Mesenteric fat pad (tissue), 1 donor: ENCODE results near the gene TSPAN33. TPM values are rescaled to one million over a fixed set of nuclear protein-coding genes. Genes with fewer than 3 reads are reported as not detected.
"Not testable (repeated sequence)": the region's sequence is repeated elsewhere in the genome, so short reads cannot be mapped to it uniquely, and the experiment has no call there.

Source experiments
- DNase-seq: peaks from one replicate; pipeline ENCODE4 v3.0.0-alpha.2; 2020; ENCODE audit warnings: low spot score
- long read RNA-seq: library from polyadenylated mRNA; unstranded; transcript quantifications from one replicate; pipeline ENCODE4 v2.0.0, GENCODE V29; 2020
- total RNA-seq: library from RNA; stranded (reverse); fragmentation: NEBNext Ultra II Directional; extraction: Animal tissue kit (Norgen Biotek cat#: 25700); gene quantifications from one replicate; pipeline ENCODE4 v1.2.1, GENCODE V29; 2021
- donor health status: DM: yes; HTN: yes; CAD: no.

The TSPAN33 gene
- 9.7 TPM for total RNA-seq
- long read RNA-seq, partial matches to known transcripts = 0 of 2 reads
- long read RNA-seq, other reads (novel, unspliced or antisense) = 1 of 2 reads

- no peak for DNase-seq
These were observed at the start of gene TSPAN33 for GRCh38 chr7:129144095-129144833. TSPAN33 (plus strand) TSS chr7:129144707; CDS start chr7:129144981, 274 bp downstream.

- DNase-seq = no peak
These were observed 49.2 kb upstream of the TSPAN33 start for GRCh38 chr7:129095258-129095657.

GRCh38 chr7:129098409-129099084 lies 46.0 kb upstream of the TSPAN33 start:
- no peak for DNase-seq

- DNase-seq = no peak
These were observed 43.7 kb upstream of the TSPAN33 start for GRCh38 chr7:129100827-129101166.

GRCh38 chr7:129101746-129102145 lies 42.8 kb upstream of the TSPAN33 start:
- DNase-seq = no peak

GRCh38 chr7:129103561-129104324 lies 40.8 kb upstream of the TSPAN33 start:
- no peak for DNase-seq

- no peak for DNase-seq
These were observed 35.9 kb upstream of the TSPAN33 start for GRCh38 chr7:129108581-129108980.

GRCh38 chr7:129110258-129110981 lies 34.1 kb upstream of the TSPAN33 start:
- DNase-seq = no peak

GRCh38 chr7:129110982-129111376 lies 33.5 kb upstream of the TSPAN33 start:
- no peak for DNase-seq

GRCh38 chr7:129115676-129116075 lies 28.8 kb upstream of the TSPAN33 start:
- no peak for DNase-seq

GRCh38 chr7:129118182-129118581 lies 26.3 kb upstream of the TSPAN33 start:
- no peak for DNase-seq

GRCh38 chr7:129118976-129119375 lies 25.5 kb upstream of the TSPAN33 start:
- DNase-seq = no peak

- DNase-seq = not testable (repeated sequence)
These were observed 22.9 kb upstream of the TSPAN33 start for GRCh38 chr7:129121501-129122077.

- no peak for DNase-seq
These were observed 22.3 kb upstream of the TSPAN33 start for GRCh38 chr7:129122078-129122750.

GRCh38 chr7:129122751-129123509 lies 21.6 kb upstream of the TSPAN33 start:
- DNase-seq = no peak

GRCh38 chr7:129123510-129123857 lies 21.0 kb upstream of the TSPAN33 start:
- DNase-seq = no peak

GRCh38 chr7:129126314-129126713 lies 18.2 kb upstream of the TSPAN33 start:
- no peak for DNase-seq

GRCh38 chr7:129127154-129127553 lies 17.4 kb upstream of the TSPAN33 start:
- no peak for DNase-seq

GRCh38 chr7:129127601-129128000 lies 16.9 kb upstream of the TSPAN33 start:
- no peak for DNase-seq
